Right lung (tissue), 5 donors: ENCODE measurements around the gene RALBP1. TPM values are rescaled to one million over a fixed set of nuclear protein-coding genes. Genes with fewer than 3 reads are reported as not detected.
"Not testable (repeated sequence)": the region's sequence is repeated elsewhere in the genome, so short reads cannot be mapped to it uniquely, and the experiment has no call there.

ENCODE experiments used
- DNase-seq, 2 donors: peaks; one replicate each; pipeline ENCODE4 v3.0.0-alpha.2; 2013
- polyA plus RNA-seq, 5 donors: library from polyadenylated mRNA; unstranded; fragments of 120-200 nt; gene quantifications; one replicate each; pipeline versions ENCODE4 v1.2.1 to v1.2.3, GENCODE V29; 2013; ENCODE audit warnings: inconsistent platforms in 1 of 5, low replicate concordance in 1 of 5; ENCODE audit not compliant: insufficient read length in 5 of 5, insufficient read depth in 1 of 5

The RALBP1 gene
- polyA plus RNA-seq, 5 donors = 42.8 to 58.4 (median 46.5) TPM

- DNase-seq = not testable (repeated sequence)
Measured at GRCh38 chr18:9450920-9451319, 24.4 kb upstream of the RALBP1 start.

- DNase-seq = no peak
Measured at GRCh38 chr18:9453283-9453682, 22.0 kb upstream of the RALBP1 start.

- no peak for DNase-seq
Measured at GRCh38 chr18:9454061-9454703, 21.1 kb upstream of the RALBP1 start.

DNA sequence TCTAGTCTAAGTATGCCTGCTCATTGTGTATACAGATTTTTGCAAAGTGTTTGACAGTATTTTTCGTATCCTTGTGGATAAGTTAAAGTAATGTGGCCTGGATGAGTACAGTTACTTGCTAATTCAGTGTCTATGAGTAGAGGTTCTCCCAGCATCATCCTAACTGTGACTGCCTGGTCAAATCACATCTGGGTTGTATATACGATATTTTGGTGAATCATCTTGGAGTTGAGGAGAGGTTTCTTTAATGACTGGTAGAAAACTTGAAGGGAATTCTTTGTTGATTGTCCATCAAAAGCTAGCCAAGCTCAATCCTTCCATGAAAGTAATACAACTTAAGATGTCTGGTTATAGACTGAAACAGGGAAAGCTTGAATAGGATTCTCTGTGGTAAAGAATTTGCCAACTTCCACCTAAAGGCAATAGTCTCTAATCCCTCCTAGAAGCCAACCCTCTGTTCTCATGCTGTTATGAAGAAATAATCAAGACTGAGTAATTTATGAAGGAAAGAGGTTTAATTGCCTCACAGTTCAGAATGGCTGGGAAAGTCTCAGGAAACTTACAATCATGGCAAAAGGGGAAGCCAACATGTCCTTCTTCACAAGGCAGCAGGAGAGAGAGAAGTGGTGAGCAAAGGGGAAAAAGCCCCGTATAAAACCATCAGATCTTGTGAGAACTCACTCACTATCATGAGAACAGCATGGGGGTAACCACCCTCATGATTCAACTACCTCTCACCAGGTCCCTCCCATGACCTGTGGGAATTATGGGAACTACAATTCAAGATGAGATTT, 19.4 kb upstream of the RALBP1 start:
- DNase-seq = no peak

- DNase-seq = no peak
Measured at GRCh38 chr18:9466127-9466526, 9.2 kb upstream of the RALBP1 start.

GRCh38 chr18:9466846-9467245, 8.5 kb upstream of the RALBP1 start:
- DNase-seq = no peak

GRCh38 chr18:9468998-9469397, 6.3 kb upstream of the RALBP1 start:
- DNase-seq = no peak

- DNase-seq = no peak
Measured at GRCh38 chr18:9469685-9470084, 5.6 kb upstream of the RALBP1 start.

DNA sequence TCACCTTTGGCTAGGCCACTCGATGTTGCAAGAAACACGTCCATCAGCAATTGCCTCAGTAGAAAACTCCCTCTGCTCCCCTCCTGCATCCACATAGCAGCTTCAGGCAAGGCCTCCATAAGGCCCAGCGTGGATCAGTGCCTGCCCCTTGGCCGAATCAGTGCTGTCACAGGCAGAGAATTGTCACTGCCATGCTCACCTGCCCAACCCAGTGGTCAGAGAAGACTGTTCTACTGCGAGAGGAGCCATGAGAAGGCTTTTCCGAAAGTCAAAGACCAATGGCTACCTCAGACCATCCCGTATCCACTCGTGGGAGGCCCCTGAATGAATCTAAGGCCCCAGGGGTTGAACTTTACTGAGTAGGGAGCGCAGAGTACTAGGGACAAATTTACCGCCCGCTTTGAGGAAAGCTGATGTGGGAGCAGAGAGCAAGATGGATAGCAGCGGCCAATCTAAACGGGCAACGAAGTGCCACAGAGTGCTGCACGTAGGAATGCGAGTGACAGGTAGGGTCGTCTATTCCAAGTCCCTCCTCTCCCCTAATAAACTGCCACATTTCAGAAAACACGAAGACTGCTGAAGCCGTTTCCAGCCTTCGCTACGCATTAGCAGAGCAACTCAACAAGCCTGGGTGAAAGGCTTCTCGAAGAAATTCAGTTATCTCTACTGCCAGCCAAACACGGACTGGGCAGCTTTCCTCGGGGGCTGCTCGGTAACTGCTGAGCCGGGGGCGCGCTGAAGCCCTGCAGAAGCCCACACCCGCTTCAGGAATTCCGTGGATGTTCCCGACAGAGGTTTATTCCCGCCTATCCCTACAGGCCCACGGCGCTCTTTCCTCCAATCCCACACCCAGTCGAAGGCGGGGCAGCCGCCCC, 968 bp upstream of the RALBP1 start:
- no peak for DNase-seq

DNA sequence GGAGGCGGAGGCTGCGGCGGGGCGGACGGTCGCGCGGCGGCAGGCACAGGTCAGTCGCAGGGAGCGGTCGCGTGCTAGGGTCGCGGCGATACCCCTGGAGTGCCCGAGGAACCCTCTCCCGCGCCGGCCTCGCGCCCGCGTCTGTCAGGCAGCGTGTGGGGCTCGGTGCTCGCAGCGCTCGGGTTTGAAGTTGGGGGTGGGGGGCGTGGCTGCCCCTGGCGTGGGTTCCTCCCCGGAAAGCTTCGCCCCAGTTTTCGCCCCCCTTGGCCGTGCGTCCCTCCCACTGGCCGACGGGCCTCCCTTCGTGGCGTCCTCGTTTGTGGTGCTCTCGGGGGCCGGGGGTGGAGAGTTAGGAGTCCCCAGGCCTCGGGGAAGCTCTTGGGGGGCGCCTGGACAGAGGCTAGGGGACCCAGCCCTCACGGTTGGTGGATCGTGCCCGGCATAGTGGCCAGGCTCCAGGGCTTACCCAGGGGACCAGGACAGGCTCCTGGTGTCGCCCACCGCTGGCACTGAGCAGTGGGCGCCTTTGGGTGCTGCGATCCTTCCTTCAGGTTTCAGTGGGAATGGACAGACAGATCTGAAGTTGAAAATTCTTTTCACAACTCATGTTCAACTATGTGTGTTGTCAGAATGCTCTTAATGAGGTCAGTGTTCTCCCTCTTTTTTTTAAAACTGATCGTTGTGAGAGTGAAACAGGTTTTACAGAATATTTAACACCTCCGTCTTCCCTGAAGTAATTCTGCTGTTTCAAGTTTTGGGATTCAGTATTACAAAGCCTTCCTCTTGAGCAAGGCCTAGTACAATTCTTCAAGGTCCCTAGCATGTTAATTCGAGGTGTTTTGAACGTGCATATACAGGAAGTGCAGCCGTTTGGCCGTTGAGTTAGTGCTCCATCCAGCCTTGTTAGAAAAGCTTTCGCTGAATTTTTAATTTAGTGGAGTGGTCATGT, 604 bp downstream of the RALBP1 start:
- DNase-seq = peak; percentile 36 to 65

GRCh38 chr18:9476949-9477348, 1.6 kb downstream of the RALBP1 start:
- DNase-seq = not testable (repeated sequence)

DNA sequence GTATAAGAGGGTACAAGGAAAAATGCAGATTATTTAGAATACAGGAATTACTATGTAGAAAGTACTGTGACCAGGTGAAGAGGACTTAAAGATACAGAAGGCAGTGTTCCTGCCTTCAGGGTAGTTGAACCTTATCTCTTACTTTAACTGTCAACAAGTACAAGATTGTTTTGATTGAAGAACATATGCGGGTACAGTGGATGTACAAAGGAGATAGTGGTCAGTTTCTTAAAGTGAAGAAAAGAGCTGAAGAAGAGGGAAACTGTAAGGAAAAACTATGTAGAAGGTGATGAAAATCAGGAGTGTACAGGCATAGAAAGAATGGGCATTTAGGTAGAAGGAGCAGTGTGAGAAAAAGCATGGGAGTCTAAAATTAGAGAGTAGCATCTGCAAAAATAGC, 2.2 kb downstream of the RALBP1 start:
- no peak for DNase-seq

DNA sequence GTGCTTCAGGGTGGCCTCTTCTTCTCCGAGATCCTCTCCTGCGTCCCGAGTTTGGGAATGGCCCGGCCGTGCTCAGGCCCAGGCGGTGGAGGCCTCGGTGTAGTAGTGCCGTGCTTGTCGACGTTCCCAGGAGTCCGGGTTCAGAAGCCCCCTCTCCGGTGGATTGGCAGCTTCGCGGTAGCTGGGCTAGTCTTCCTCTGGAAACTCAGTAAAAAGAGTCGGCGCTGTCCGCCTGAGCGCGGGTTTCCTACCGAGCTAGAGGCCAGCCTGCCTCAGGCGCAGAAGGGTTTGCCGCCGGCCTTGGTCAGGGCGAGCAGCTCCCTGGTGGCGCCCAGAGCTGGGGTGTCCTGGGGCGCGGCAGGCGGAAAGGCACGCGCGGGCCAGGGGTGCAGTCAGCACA, 3.2 kb downstream of the RALBP1 start:
- no peak for DNase-seq

GRCh38 chr18:9482790-9483189, 7.5 kb downstream of the RALBP1 start:
- DNase-seq = no peak

- no peak for DNase-seq
Measured at GRCh38 chr18:9483526-9483925, 8.2 kb downstream of the RALBP1 start.

GRCh38 chr18:9484856-9485255, 9.5 kb downstream of the RALBP1 start:
- DNase-seq = not testable (repeated sequence)

GRCh38 chr18:9488538-9488937, 13.2 kb downstream of the RALBP1 start:
- no peak for DNase-seq

GRCh38 chr18:9494778-9495331, 19.5 kb downstream of the RALBP1 start:
- no peak for DNase-seq

GRCh38 chr18:9495465-9495864, 20.2 kb downstream of the RALBP1 start:
- DNase-seq = no peak

DNA sequence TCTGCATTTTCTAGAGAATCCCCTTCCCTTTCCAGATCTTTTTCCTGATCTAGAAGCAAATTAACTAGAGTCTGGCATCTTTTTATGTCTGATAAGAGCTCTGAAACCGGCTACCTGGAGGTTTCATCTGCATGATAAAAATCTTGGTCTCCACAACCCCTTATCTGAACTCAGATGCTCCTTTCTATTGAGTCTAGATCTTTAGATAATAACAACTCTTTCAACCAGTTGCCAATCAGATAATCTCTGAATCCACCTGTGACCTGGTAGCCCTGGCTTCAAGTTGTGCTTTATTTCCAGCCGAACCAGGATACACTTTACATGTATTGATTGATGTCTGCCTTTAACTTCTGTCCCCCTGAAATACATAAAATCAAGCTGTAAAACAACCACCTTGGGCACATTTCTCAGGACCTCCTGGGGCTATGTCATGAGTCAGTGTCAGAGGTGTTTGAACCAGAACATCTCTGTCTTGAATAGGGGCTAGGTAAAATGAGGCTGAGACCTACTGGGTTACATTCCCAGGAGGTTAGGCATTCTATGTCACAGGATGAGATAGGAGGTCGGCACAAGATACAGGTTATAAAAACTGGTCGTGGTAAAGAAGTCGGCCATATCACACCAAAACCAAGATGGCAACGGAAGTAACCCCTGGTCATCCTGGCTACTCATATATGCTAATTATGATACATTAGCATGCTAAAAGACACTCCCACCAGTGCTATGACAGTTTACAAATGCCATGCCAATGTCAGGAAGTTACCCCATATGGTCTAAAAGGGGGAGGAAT, 20.8 kb downstream of the RALBP1 start:
- no peak for DNase-seq
